ENCODE results near the gene GBX1.

GRCh38 chr7:151168003-151168786, 701 bp upstream of the GBX1 start:
- TF ChIP-seq KAT7 (CRISPR knock-in tag; IDR thresholded peaks at IDR 0.05; ENCODE audit: borderline replicate concordance) (no peak), EMX1 (CRISPR knock-in tag; IDR thresholded peaks at IDR 0.05) (0 out of 2 replicates have a peak, but pooled peaks have one; percentile 32), ZNF512 (CRISPR knock-in tag; IDR thresholded peaks at IDR 0.05; ENCODE audit: borderline replicate concordance) (no peak), CTCF (IDR thresholded peaks at IDR 0.05) (peak; percentile 76), ESRRA (CRISPR knock-in tag; IDR thresholded peaks at IDR 0.05; ENCODE audit: borderline replicate concordance) (no peak)
